NT2/D1 (cell line): ENCODE results near the gene SLC19A2.
A peak's percentile ranks its signal among the peaks of the same experiment; 100 is the strongest.

Experiments used
- DNase-seq: peaks from one replicate; pipeline ENCODE4 v3.0.0-alpha.2; 2011; ENCODE audit warnings: low read depth, low spot score
- H3K27me3 ChIP-seq: 2 replicates; pipeline ENCODE4 v1.6.0; 2011; ENCODE audit warnings: mild to moderate bottlenecking; ENCODE audit not compliant: insufficient read length, insufficient read depth
- H3K36me3 ChIP-seq: 2 replicates; pipeline ENCODE4 v1.6.1; 2011; ENCODE audit warnings: mild to moderate bottlenecking, low read length, mixed read lengths; ENCODE audit not compliant: insufficient read depth, insufficient read length
- H3K4me1 ChIP-seq: 2 replicates; pipeline ENCODE4 v1.5.1; 2011; ENCODE audit not compliant: insufficient read depth, insufficient read length
- H3K4me3 ChIP-seq: 2 replicates; pipeline ENCODE4 v1.5.1; 2011; ENCODE audit warnings: low read depth; ENCODE audit not compliant: insufficient read length
- H3K9ac ChIP-seq: 2 replicates; pipeline ENCODE4 v1.6.0; 2011; ENCODE audit warnings: low read depth; ENCODE audit not compliant: insufficient read length
- H3K9me3 ChIP-seq: 2 replicates; pipeline ENCODE4 v1.5.1; 2011; ENCODE audit warnings: mild to moderate bottlenecking, low read length; ENCODE audit not compliant: insufficient read depth
- SUZ12 ChIP-seq: IDR thresholded peaks from 2 replicates; pipeline ENCODE4 v1.6.1; 2011; ENCODE audit not compliant: insufficient read length, insufficient read depth; ENCODE audit errors: extremely low read depth
- YY1 ChIP-seq: IDR thresholded peaks from 2 replicates; pipeline ENCODE4 v1.6.1; 2011; ENCODE audit not compliant: insufficient read length, insufficient read depth
- ZNF274 ChIP-seq: IDR thresholded peaks from 2 replicates; pipeline ENCODE4 v1.6.1; 2011; ENCODE audit warnings: mild to moderate bottlenecking, low read depth, low read length

The SLC19A2 gene

DNA sequence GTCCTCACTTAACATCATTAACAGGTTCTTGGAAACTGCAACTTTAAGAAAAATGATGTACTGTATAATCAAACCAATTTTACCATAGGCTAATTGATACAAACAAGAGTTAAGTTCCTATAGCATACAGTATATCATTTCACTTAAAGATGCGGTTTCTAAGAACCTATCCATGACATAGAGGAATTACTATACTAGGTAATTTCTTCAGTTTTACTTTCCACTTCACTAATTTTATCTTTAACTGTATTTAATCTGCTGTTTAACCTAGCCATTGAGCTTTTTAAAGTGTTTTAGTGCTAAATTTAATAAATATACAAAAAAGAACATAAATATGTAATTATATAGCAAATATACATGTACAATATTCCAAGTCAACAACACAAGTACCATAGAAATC, 28.3 kb downstream of the SLC19A2 start:
- H3K4me1 ChIP-seq = no peaks in the 10 kb centered on the region
- H3K27me3 ChIP-seq = no peaks in the 10 kb centered on the region
- H3K36me3 ChIP-seq = no peaks in the 10 kb centered on the region
- H3K4me3 ChIP-seq = no peak overlapping the region
- no peak for DNase-seq
- peaks cover 21% of the 10 kb centered on the region for H3K9me3 ChIP-seq
- TF ChIP-seq ZNF274 = no peak
- TF ChIP-seq YY1 = no peak
- TF ChIP-seq SUZ12 = no peak
- H3K9ac ChIP-seq = no peak overlapping the region

DNA sequence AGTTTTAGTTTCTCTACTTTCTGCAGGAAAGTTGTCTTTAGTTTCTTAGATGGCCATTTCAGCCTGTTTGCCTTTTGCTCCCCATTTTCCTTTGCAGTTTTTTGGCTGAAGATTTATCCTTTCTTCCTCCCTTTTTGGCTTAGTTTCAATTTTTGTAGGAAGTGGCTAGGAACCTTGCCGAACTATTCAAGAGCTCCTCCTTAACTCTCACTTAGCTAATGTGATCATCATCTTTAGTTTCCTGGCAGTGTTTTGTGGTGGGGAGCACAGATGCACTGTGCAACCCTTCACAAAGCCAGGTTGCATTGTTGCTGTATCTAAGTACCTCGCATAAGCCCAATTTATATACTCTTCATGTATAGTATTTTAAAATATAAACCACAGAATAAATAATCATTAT, 29.7 kb downstream of the SLC19A2 start:
- H3K9me3 ChIP-seq = peaks cover 21% of the 10 kb centered on the region
- H3K4me1 ChIP-seq = no peaks in the 10 kb centered on the region
- no peaks in the 10 kb centered on the region for H3K27me3 ChIP-seq
- DNase-seq = no peak
- no peak for TF ChIP-seq SUZ12
- no peak for TF ChIP-seq ZNF274
- TF ChIP-seq YY1 = no peak
- H3K4me3 ChIP-seq = no peak overlapping the region
- no peak overlapping the region for H3K9ac ChIP-seq
- no peaks in the 10 kb centered on the region for H3K36me3 ChIP-seq

DNA sequence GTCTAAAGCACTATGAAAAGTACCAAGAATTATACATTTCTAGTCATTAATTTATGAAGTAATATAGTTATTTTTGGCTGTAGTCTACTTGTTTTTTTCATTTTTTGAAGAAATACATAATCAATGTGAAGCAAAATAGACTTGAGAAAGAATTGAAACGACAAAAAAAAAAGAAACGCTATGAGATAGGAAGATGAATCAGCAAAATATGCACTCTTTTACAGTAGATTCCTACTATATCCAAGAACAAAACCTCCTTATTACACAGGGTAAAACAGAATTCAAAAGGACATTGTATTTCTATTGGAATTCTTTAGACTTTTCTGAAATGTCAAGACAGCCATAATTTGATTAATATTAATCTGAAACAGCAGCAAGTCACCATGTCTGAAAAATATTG, 32.8 kb downstream of the SLC19A2 start:
- H3K4me3 ChIP-seq = no peak overlapping the region
- DNase-seq = no peak
- H3K27me3 ChIP-seq = no peaks in the 10 kb centered on the region
- TF ChIP-seq ZNF274 (no peak), SUZ12 (no peak), YY1 (no peak)
- H3K36me3 ChIP-seq = no peaks in the 10 kb centered on the region
- peaks cover 15% of the 10 kb centered on the region for H3K9me3 ChIP-seq
- no peak overlapping the region for H3K9ac ChIP-seq
- H3K4me1 ChIP-seq = no peaks in the 10 kb centered on the region

DNA sequence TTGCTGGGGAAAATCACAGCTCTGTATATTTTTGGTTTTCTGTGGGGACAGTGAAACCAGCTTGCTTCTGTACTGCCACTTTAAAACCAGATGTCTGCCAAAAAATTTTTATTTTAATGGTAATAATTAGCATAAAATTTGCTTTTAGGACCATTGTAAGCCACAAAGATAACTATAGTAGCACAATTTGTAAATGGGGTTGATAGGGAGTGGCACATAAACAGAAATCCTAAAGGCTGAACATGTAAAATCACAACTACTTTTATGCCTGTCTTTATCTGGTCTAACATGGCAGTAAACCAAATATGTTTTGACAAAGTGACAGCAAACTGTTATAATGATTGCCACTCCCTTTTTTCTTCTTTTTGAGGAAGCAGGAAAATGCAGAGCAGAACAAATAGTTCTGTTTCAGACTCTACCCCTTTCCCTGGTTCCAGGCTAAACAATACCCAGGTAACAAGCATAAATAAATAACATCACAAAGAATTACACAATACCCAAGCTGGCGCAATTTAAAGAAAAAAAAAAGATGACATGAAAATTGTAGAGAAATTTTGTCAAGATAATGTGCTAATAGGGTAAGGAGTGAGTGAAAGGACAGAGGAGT, 34.4 kb downstream of the SLC19A2 start:
- TF ChIP-seq ZNF274 (no peak), YY1 (no peak), SUZ12 (no peak)
- Histone ChIP-seq H3K4me1 (no peaks in the 10 kb centered on the region), H3K9ac (no peak overlapping the region), H3K9me3 (no peaks in the 10 kb centered on the region), H3K27me3 (no peaks in the 10 kb centered on the region), H3K36me3 (no peaks in the 10 kb centered on the region), H3K4me3 (no peak overlapping the region)
- no peak for DNase-seq

DNA sequence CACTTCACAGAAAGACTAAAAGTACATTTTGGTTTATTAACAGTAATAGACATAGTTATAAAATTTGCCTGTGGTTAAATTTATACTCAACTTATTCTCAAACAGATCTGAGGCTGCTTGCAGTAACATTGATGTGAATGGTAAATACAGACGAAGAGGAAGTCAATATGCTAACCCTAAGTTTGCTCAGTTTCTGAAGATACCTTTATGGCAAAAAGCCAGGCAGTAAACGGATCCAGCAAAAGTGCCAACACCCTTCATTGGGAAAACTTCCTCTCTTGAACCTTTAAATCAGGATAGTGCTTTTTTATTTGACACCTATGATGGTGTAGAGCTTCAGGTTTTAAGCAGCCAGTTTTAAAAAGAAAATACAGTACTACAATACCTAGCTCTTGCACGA, 41.8 kb downstream of the SLC19A2 start:
- no peaks in the 10 kb centered on the region for H3K36me3 ChIP-seq
- no peaks in the 10 kb centered on the region for H3K27me3 ChIP-seq
- no peak for TF ChIP-seq ZNF274
- TF ChIP-seq YY1 = no peak
- no peak for TF ChIP-seq SUZ12
- no peak for DNase-seq
- H3K9ac ChIP-seq = no peak overlapping the region
- H3K9me3 ChIP-seq = no peaks in the 10 kb centered on the region; the same call in 1 of the 2 replicates
- no peak overlapping the region for H3K4me3 ChIP-seq
- H3K4me1 ChIP-seq = no peaks in the 10 kb centered on the region

DNA sequence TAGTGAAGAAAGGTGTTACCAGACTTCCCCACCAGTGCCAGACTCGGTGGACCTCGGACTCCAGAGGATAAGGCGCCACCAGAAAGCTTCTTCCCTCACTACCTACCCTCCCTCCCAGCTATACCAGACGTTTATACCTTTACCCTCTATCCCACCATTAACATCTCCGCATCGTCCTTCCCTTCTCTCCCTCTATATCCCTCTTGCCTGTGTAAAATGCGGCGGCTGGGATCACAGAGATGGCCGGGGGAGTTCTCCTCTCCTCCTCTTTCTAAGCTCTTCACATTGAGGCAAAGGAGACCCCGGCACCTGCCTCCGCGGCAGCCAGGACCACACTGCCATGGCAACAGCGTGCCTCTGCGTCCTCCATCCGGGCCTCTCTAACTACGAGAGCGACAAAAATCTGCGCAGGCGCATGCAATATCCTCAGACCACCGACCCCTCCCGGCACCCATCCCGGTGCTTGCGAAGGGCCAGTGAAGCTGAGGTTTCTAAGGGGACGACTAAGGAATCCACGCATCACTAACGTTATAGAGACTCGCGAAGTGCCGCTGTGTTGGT, 58.6 kb downstream of the SLC19A2 start, which contains the start of gene CCDC181:
CCDC181 (minus strand) TSS at position 394 of the 561 bp plus-strand sequence. CDS start 2,547 bp downstream, outside the sequence.
- no peak for TF ChIP-seq SUZ12
- TF ChIP-seq ZNF274 = no peak
- TF ChIP-seq YY1 = no peak
- H3K4me3 ChIP-seq = peak within 1 kb of the TSS; percentile 60
- H3K4me1 ChIP-seq = no peaks in the 10 kb centered on the region
- no peaks in the 10 kb centered on the region for H3K27me3 ChIP-seq
- peak within 1 kb of the TSS; percentile 66 for H3K9ac ChIP-seq
- peak; percentile 92 for DNase-seq
- H3K36me3 ChIP-seq = no peaks in the 10 kb centered on the region
- no peaks in the 10 kb centered on the region for H3K9me3 ChIP-seq

DNA sequence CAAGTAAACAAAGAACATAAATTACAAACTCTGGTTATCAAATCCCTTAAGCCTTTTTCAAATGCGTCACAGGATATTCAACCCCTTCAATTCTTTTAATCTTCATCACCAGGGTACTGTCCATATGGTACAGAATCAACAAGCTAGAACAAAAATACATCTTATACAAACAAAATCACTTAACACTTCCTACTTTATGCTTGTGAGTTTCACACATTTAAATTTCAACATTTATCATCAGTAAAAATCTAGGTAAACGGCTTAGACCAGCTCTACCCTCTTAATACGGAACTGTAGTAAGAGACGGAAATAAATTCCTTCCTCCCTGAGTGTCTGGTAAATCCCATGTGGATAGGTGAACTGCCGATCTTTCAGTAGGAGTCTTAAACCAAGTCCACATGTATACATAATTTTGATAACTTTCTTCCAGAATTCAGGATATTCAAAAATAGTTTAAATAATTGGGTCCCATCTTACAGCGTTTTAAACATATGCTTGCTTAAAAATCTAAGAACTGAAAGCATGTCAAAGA, 59.5 kb downstream of the SLC19A2 start:
- Histone ChIP-seq H3K9me3 (no peaks in the 10 kb centered on the region), H3K4me3 (no peak overlapping the region), H3K4me1 (no peaks in the 10 kb centered on the region), H3K27me3 (no peaks in the 10 kb centered on the region), H3K9ac (peak overlapping the region; percentile 66), H3K36me3 (no peaks in the 10 kb centered on the region)
- TF ChIP-seq ZNF274 (no peak), YY1 (no peak), SUZ12 (no peak)
- DNase-seq = no peak
